Loucy (cell line): ENCODE data around the gene TMEM256.

Experiments
- H2AFZ ChIP-seq: fragments of 200-600 bp; sonication (generic); 2 replicates; pipeline ENCODE4 v1.6.0; 2016; ENCODE audit warnings: antibody characterized with exemption, mild to moderate bottlenecking, low read length, moderate library complexity
- H3F3A ChIP-seq: fragments of 200-600 bp; 2 replicates; pipeline ENCODE4 v1.6.0; 2016; ENCODE audit warnings: antibody characterized with exemption, low read depth, mild to moderate bottlenecking
- H3K27me3 ChIP-seq: fragments of 200-600 bp; sonication (generic); 2 replicates; pipeline ENCODE4 v1.6.1; 2014; ENCODE audit warnings: low read length, mild to moderate bottlenecking; ENCODE audit not compliant: insufficient read depth, poor library complexity, severe bottlenecking
- H3K36me3 ChIP-seq: fragments of 200-600 bp; sonication (generic); 2 replicates; pipeline ENCODE4 v1.6.1; 2016; ENCODE audit warnings: low read length; ENCODE audit not compliant: insufficient read depth
- H3K4me1 ChIP-seq: fragments of 200-600 bp; sonication (generic); 2 replicates; pipeline ENCODE4 v1.5.1; 2014; ENCODE audit warnings: low read length, mild to moderate bottlenecking; ENCODE audit not compliant: insufficient read depth, poor library complexity, severe bottlenecking
- H3K4me2 ChIP-seq: fragments of 200-600 bp; sonication (generic); 2 replicates; pipeline ENCODE4 v1.6.0; 2014; ENCODE audit warnings: antibody characterized with exemption, low read length, low read depth, mild to moderate bottlenecking; ENCODE audit not compliant: poor library complexity, severe bottlenecking
- H3K4me3 ChIP-seq: fragments of 200-600 bp; sonication (generic); 2 replicates; pipeline ENCODE4 v1.5.1; 2014; ENCODE audit warnings: low read length, mild to moderate bottlenecking, mixed read lengths; ENCODE audit not compliant: poor library complexity, severe bottlenecking
- H3K79me2 ChIP-seq: fragments of 200-600 bp; sonication (generic); 2 replicates; pipeline ENCODE4 v1.6.1; 2014; ENCODE audit warnings: low read length; ENCODE audit not compliant: insufficient read depth
- H3K9ac ChIP-seq: fragments of 200-600 bp; sonication (generic); 2 replicates; pipeline ENCODE4 v1.6.0; 2014; ENCODE audit warnings: mild to moderate bottlenecking, low read depth, low read length, moderate library complexity; ENCODE audit not compliant: poor library complexity, severe bottlenecking
- H3K9me2 ChIP-seq: fragments of 200-600 bp; sonication (generic); replicated peaks from 2 replicates; pipeline ENCODE4 v1.6.1; 2016; ENCODE audit warnings: low read depth, low read length, mixed read lengths
- H3K9me3 ChIP-seq: fragments of 200-600 bp; sonication (generic); 2 replicates; pipeline ENCODE4 v1.6.1; 2014; ENCODE audit warnings: mild to moderate bottlenecking, antibody characterized with exemption, low read length, low read depth; ENCODE audit not compliant: insufficient read depth
- H4K20me1 ChIP-seq: fragments of 200-600 bp; sonication (generic); 2 replicates; pipeline ENCODE4 v1.6.0; 2014; ENCODE audit warnings: antibody characterized with exemption, low read length, mild to moderate bottlenecking; ENCODE audit not compliant: insufficient read depth, poor library complexity, severe bottlenecking
- CTCF ChIP-seq: fragments of 200-600 bp; sonication (generic); conservative IDR thresholded peaks from 2 replicates; pipeline ENCODE4 v1.5.1; 2014; ENCODE audit warnings: mild to moderate bottlenecking, antibody characterized with exemption, low read length
- EZH2phosphoT487 ChIP-seq: fragments of 200-600 bp; IDR thresholded peaks from 2 replicates; pipeline ENCODE4 v1.6.1; 2018; ENCODE audit warnings: antibody characterized with exemption, mild to moderate bottlenecking, moderate library complexity, borderline replicate concordance

TMEM256 gene

DNA sequence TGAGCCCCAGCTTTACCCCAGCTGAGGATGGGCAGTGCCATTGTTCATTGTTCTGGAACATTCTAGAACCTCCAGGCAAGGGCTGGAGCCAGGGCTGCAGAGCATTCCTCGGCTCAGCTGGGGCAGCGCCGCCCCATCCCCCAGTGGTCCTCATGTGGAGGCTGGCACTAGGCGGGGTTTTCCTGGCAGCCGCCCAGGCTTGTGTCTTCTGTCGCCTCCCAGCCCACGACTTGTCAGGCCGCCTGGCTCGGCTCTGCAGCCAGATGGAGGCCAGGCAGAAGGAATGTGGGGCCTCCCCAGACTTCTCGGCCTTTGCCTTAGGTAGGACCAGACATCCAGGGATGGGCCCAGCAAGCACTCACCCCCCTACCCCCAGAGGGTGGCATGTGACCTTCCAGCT, 48.8 kb downstream of the TMEM256 start, which contains the start of gene TMEM95:
TSS of gene TMEM95 (plus strand) at position 104 of the 400 bp plus-strand sequence. CDS start at position 153, 49 bp downstream.
- no peak within 1 kb of the TSS for H3K4me3 ChIP-seq
- H4K20me1 ChIP-seq = no peaks in the 10 kb centered on the region
- H3F3A ChIP-seq = no peaks in the 10 kb centered on the region
- no peaks in the 10 kb centered on the region for H3K9me2 ChIP-seq
- H3K9me3 ChIP-seq = no peaks in the 10 kb centered on the region
- no peak within 1 kb of the TSS for H3K9ac ChIP-seq
- no peak for TF ChIP-seq CTCF
- no peak for TF ChIP-seq EZH2phosphoT487
- no peaks in the 10 kb centered on the region for H3K4me1 ChIP-seq
- no peak within 1 kb of the TSS for H3K4me2 ChIP-seq
- H3K36me3 ChIP-seq = peaks cover 3% of the 10 kb centered on the region; the same call in 1 of the 2 replicates
- no peaks in the 10 kb centered on the region for H3K27me3 ChIP-seq
- H3K79me2 ChIP-seq = no peaks in the 10 kb centered on the region
- no peak within 1 kb of the TSS for H2AFZ ChIP-seq

DNA sequence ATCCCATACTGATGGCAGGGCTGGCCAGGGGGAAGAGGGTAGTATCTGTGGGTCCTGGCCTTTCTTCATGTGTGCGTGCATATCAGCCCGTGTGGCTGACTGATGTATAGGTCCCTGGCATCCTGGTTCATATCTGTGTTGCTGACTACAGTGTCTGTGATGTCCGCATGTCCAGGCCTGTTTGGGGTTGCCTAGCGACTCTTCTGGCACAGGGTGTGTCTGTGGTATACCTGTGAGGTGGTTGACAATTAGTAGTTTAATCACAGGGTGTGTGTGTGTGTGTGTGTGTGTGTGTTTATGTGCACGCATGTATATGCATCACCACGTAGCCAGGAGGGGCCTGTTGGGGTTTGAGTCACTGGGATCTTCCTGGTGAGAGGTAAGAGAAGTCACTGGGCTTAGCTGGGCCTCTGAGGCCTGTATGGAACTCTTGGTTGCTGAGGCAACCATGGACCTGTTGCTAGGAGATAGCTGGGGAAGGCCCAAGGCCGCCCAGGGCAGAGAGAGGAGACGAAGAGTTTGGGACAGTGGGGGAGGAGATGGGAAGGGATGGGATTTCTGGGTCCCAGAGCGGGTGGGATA, 49.5 kb downstream of the TMEM256 start:
- TF ChIP-seq CTCF (no peak), EZH2phosphoT487 (no peak)
- H3K4me1 ChIP-seq = no peaks in the 10 kb centered on the region
- no peak overlapping the region for H3K4me3 ChIP-seq
- no peaks in the 10 kb centered on the region for H4K20me1 ChIP-seq
- H2AFZ ChIP-seq = no peak overlapping the region
- no peaks in the 10 kb centered on the region for H3K27me3 ChIP-seq
- H3K36me3 ChIP-seq = peaks cover 3% of the 10 kb centered on the region; the same call in 1 of the 2 replicates
- no peak overlapping the region for H3K4me2 ChIP-seq
- no peak overlapping the region for H3K9ac ChIP-seq
- no peaks in the 10 kb centered on the region for H3F3A ChIP-seq
- no peaks in the 10 kb centered on the region for H3K9me3 ChIP-seq
- no peaks in the 10 kb centered on the region for H3K79me2 ChIP-seq
- H3K9me2 ChIP-seq = no peaks in the 10 kb centered on the region
